Colonic mucosa (tissue), 4 donors: ENCODE results near the gene MAGI2. TPM values are rescaled to one million over a fixed set of nuclear protein-coding genes. Genes with fewer than 3 reads are reported as not detected.

Experiments used
- DNase-seq: peaks from one replicate; pipeline ENCODE4 v3.0.0-alpha.2; 2020
- H3K27ac ChIP-seq: fragments of 200-600 bp; one replicate; pipeline ENCODE4 v1.8.0; 2021
- H3K27me3 ChIP-seq: fragments of 200-600 bp; one replicate; pipeline ENCODE4 v1.8.0; 2021
- H3K36me3 ChIP-seq: fragments of 200-600 bp; one replicate; pipeline ENCODE4 v1.8.0; 2021
- H3K4me1 ChIP-seq: fragments of 200-600 bp; one replicate; pipeline ENCODE4 v1.8.0; 2021; ENCODE audit warnings: mild to moderate bottlenecking
- H3K4me3 ChIP-seq: fragments of 200-600 bp; one replicate; pipeline ENCODE4 v1.8.0; 2021
- H3K9ac ChIP-seq, 2 donors: one replicate each; pipeline ENCODE4 v1.7.0; 2013; ENCODE audit warnings: control low read depth in 2 of 2, low read depth in 2 of 2, low read length in 2 of 2
- H3K9me3 ChIP-seq: fragments of 200-600 bp; one replicate; pipeline ENCODE4 v1.8.0; 2021
- intact Hi-C: fragments of 100-400 bp; cut with DNase I; formaldehyde crosslinking; loops from one replicate; pipeline ENCODE4 v1.14.1; 2022
- total RNA-seq, 2 donors: library from RNA; stranded (reverse); fragmentation: NEBNext Ultra II Directional in 1 of 2; extraction: Animal tissue kit (Norgen Biotek cat#: 25700) in 1 of 2; gene quantifications; one replicate each; pipeline ENCODE4 v1.2.1, GENCODE V29; 2021
- TF ChIP-seq, protein P1 (sequence below): fragments of 200-600 bp; IDR thresholded peaks from one replicate; pipeline ENCODE4 v1.8.0; 2022; ENCODE audit warnings: antibody characterized with exemption, mild to moderate bottlenecking
- donor health status: healthy.
- donor health status: DM: no; HTN: no; CAD: no.
- donor health status: DM: no; HTN: no; CAD: no.

MAGI2 gene
- total RNA-seq, 2 donors from 2014 or later, result 1.1 to 2.4 TPM

DNA sequence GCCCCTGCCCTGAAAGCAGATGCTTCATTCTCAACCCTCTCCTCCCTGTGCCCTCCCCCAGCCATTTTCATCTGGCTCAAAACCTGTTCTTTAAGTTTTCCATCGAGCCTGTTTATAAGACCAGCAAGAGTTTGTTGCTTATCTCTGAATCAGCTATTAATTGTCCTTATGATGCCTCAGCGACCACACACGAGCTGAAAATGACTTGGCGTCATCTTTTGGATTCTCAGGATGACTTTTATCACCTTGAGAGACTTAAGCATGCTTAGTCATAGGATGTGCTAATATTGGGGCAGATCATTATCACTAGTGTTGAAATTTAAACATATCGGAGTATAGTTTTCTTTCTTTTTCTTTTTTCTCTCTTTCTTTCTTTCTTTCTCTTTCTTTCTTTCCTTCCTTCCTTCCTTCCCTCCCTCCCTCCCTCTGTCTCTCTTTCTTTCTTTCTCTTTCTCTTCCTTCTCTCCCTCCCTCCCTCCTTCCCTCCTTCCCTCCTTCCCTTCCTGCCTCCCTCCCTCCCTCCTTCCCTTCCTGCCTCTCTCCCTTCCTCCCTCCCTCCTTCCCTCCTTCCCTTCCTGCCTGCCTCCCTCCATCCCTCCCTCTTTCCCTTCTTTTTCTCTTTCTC, 1470.4 kb downstream of the MAGI2 start:
- no peaks in the 10 kb centered on the region for H3K9me3 ChIP-seq
- TF ChIP-seq, protein P1, sequence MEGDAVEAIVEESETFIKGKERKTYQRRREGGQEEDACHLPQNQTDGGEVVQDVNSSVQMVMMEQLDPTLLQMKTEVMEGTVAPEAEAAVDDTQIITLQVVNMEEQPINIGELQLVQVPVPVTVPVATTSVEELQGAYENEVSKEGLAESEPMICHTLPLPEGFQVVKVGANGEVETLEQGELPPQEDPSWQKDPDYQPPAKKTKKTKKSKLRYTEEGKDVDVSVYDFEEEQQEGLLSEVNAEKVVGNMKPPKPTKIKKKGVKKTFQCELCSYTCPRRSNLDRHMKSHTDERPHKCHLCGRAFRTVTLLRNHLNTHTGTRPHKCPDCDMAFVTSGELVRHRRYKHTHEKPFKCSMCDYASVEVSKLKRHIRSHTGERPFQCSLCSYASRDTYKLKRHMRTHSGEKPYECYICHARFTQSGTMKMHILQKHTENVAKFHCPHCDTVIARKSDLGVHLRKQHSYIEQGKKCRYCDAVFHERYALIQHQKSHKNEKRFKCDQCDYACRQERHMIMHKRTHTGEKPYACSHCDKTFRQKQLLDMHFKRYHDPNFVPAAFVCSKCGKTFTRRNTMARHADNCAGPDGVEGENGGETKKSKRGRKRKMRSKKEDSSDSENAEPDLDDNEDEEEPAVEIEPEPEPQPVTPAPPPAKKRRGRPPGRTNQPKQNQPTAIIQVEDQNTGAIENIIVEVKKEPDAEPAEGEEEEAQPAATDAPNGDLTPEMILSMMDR, result no peak
- intact Hi-C loops, result no loop called here
- H3K9ac ChIP-seq, result no peak overlapping the region
- H3K4me3 ChIP-seq, result no peak overlapping the region
- H3K4me1 ChIP-seq, result no peaks in the 10 kb centered on the region
- H3K27ac ChIP-seq, result no peak overlapping the region
- no peaks in the 10 kb centered on the region for H3K36me3 ChIP-seq
- no peaks in the 10 kb centered on the region for H3K27me3 ChIP-seq
- DNase-seq, result no peak

GRCh38 chr7:77980087-77980713, 1473.3 kb downstream of the MAGI2 start:
- Histone ChIP-seq H3K27me3 (no peaks in the 10 kb centered on the region), H3K4me1 (no peaks in the 10 kb centered on the region), H3K9ac (no peak overlapping the region), H3K27ac (no peak overlapping the region), H3K4me3 (no peak overlapping the region), H3K36me3 (no peaks in the 10 kb centered on the region), H3K9me3 (no peaks in the 10 kb centered on the region)
- TF ChIP-seq, protein P1, result no peak
- intact Hi-C loops, result no loop called here
- no peak for DNase-seq

GRCh38 chr7:77979219-77979618, 1474.2 kb downstream of the MAGI2 start:
- TF ChIP-seq, protein P1, result no peak
- Histone ChIP-seq H3K27me3 (no peaks in the 10 kb centered on the region), H3K9ac (no peak overlapping the region), H3K4me1 (no peaks in the 10 kb centered on the region), H3K36me3 (no peaks in the 10 kb centered on the region), H3K9me3 (no peaks in the 10 kb centered on the region), H3K4me3 (no peak overlapping the region), H3K27ac (no peak overlapping the region)
- intact Hi-C loops, result no loop called here
- DNase-seq, result no peak

GRCh38 chr7:77975672-77976480, 1477.6 kb downstream of the MAGI2 start:
- Histone ChIP-seq H3K36me3 (no peaks in the 10 kb centered on the region), H3K9ac (no peak overlapping the region), H3K4me3 (no peak overlapping the region), H3K4me1 (no peaks in the 10 kb centered on the region), H3K9me3 (no peaks in the 10 kb centered on the region), H3K27ac (no peak overlapping the region), H3K27me3 (no peaks in the 10 kb centered on the region)
- DNase-seq, result no peak
- TF ChIP-seq, protein P1, result no peak
- intact Hi-C loops, result no loop called here

DNA sequence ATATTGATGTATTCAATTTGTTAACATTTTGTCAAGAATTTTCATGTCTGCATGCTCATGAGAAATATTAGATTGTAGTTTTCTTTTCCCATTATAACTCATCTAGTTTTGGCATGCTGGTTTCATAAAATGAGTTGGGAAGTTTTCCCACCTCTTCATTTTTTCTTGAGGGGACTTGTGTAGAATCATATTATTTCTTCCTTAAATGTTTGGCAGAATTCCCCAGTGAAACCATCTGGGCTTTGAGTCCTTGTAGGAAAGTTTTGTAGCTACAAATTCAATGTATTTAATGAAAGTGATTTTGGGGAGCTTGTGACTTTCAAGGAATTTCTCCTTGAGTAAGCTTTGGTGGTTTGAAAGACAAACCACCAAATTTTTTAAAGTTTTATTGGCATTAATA, 1481.7 kb downstream of the MAGI2 start:
- no peak overlapping the region for H3K9ac ChIP-seq
- H3K27me3 ChIP-seq, result no peaks in the 10 kb centered on the region
- no peak overlapping the region for H3K27ac ChIP-seq
- TF ChIP-seq, protein P1, result no peak
- H3K4me3 ChIP-seq, result no peak overlapping the region
- H3K9me3 ChIP-seq, result no peaks in the 10 kb centered on the region
- no peaks in the 10 kb centered on the region for H3K36me3 ChIP-seq
- intact Hi-C loops, result no loop called here
- H3K4me1 ChIP-seq, result no peaks in the 10 kb centered on the region
- no peak for DNase-seq
